ENCODE data around the gene TOX3.

Gene TOX3

DNA sequence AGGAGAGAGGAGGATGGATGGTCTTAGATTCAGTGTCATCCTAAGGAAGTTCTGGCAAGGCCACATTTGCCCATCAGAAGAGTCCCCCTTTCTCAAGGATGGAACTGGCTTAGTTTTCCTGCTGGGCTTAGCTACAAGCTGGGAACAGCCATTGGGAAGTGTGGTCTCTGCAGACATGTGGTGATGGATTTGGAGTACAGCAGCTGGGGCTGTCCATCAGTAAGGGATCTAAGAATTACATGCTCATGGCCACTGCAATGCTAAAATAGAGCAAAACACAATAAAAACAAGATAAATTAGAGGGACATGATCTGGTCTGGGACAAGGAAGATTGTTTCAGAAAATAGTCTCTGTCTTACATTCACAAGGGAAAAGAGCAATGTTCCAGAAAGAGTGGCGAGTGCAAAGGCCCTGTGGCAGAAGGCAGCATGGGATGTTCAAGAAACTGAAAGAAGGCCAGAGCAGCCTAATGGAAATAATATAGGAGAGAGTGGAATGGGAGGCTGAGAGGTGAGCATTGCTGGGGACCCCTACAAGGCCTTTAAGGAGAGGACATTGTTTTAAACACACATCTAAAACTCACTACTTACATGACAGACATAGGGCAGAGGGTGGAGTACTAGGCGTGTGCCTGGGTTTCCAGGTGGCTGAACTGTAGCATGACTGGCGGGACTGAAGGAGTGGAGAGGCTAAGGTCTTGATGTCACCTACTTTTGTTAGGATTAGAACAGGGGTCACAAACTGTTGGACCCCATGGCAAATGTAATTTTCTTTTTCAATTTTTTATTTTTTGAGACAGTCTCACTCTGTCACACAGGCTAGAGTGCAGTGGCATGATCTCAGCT, 17.0 kb upstream of the TOX3 start:
- no peak for FAIRE-seq

DNA sequence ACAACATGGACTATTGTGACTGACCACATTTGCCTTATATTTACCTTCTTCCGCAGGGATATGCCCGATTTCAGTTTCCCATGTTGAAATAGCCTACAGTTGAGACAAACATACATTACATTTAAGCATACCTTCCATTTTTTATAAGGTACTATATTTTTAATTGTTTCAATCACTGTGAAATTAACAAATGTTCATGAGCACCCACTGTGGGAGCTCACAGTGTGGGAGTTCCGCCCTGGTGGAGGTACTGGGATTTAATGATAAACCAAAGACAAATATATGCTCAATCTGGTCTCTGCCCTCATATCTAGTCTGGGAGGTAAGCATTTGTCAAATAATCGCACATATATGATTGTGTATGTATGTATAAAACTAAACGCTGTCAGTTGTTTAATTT, 15.8 kb upstream of the TOX3 start:
- no peak for FAIRE-seq

DNA sequence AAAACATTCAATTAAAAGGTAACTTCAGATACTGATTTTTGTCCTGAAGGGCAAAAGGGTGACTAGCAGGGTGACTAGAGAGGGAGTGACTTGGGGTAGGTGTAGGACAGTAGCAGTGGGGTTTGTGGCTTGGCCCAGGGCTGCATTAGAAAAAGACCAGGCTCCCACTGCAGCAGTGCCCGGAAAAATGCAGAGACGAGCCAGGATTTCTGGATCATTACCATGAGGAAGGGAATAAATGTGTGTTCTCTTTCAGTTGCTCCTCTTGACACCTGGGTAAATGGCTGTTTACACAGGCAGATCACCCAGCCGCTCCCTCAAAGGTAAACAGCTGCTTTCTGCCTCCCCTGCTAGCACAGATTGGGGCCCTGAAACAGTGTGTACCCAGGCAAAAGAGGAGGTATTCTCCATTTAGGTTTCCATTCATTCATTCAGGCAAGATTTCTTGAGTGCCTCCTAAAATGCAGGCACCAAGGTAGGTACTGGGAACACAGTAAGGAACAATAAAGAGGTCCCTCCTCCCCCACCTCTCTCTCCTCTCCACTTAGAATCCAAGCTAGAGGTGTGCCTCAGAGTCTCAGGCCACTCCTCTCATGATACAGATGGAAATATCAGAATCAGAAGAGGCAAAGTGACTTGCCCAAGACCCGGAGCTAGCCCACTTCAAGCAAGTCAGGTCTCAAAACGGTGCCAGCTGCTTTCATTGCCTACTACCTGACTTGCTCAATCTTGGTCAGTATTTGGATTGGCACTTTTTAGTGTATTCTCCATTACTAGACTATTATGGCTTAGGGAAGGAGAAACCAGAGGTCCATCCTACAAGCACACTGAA, 15.2 kb upstream of the TOX3 start:
- FAIRE-seq, result no peak

DNA sequence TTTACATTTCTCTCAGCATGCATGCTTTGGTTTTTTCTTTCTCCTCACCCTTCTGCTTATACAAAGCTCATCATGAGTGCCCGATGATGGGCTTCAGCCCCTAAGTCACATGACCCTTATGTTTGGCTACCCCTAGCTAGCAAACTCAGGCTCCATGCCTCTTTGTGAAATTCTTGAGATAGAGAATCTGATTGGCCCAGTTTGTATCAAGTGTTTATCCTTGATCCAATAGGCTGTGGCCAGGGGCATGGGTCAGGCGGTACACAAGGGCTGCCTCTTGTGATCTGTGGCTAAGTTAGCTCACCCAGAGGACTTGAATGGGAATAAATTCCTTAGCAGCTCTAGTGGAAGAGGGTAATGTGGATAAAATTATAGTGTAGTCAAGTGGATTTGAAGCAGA, 11.5 kb upstream of the TOX3 start:
- no peak for FAIRE-seq

DNA sequence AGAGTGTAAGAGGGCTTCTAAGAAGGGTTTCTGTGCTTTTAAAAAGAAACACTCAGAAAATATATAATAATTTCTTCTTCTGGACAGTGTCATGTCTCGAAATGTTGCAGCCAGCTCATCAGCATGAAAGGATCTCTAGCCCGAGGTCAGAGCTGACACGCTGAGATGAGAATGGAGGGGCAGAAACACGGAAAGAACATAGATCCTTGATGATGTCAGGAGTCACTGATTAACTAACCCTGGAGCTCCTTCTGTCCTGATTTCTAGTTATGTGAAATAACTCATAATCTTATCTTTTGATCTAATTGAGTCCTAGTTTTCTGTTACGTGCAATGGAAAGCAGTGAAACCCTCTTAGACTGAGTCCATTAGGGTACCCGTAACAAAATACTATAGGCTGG, 10.3 kb upstream of the TOX3 start:
- peak; percentile 58 for FAIRE-seq

DNA sequence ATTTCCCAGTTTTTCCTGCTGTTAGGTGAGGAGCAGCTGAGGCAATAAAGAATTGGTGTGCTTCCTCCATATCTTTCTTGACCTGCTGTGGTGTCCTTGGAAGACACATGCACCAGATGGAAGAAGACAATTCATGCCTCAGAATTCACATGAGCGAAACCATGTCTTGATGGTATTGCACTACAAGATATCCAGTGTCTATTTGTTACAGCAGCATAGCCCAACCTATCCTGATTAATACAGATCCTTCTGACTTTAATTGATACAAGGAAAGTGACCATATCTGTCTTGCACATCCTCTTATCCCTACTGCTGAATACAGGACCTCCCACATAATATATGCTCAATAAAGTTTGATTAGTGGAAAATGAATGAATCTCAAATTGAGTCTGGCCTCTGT, 9.1 kb upstream of the TOX3 start:
- no peak for FAIRE-seq

DNA sequence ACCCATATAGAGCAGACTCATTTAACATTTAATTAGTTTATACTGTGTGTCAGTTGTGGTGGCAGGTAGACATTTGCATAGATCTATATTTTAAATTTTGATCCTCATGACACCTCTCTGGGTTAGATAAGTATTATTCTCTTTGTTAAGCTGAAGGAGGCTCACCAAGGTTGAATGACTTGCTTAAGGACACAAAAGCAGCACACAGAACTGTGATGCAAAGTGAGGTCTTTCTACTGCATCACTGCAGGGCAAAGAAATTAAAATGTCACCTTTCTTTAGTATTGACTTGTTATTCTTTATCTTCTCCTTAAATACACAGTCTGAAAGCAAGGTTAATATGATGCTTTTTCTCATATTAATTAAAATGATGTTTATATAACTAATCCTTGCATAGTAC, 8.6 kb upstream of the TOX3 start:
- FAIRE-seq, result no peak

DNA sequence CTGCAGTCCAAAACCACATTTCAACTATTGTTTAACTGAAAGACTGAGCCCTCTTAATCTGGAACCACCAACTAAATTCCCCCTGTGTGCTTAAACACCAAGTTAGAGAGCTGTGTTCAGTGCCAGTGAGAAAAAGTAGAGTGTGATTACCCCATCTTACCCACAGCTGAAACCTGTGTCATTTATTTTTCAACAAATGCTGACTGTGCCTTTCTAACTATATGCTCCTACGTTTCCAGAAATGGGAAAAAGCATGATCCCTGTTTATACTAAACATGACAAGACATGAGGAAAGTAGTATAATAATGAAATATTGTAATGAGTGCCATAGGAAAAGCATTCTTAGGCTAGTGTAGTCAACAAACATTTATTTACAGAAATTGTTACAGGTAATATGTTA, 7.4 kb upstream of the TOX3 start:
- FAIRE-seq, result no peak

DNA sequence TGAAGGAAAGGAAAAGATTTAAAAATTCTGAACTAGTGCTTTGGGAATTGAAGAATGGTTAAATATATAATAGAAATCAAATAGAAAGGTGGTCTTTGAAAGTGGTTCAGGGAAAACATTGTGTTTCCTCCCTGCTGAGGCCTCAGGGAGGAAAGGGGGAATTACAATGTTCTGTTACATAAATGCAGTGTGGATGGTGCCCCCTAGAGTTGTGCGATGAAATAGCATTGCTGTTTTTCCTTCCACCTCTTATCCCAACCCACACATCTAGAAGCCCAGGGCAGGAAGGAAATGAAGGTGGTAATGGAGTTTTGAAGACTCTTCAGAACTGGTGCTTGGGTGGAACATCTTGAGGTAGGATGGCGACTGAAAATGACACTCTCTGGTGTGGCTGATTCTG, 6.4 kb upstream of the TOX3 start:
- no peak for FAIRE-seq

DNA sequence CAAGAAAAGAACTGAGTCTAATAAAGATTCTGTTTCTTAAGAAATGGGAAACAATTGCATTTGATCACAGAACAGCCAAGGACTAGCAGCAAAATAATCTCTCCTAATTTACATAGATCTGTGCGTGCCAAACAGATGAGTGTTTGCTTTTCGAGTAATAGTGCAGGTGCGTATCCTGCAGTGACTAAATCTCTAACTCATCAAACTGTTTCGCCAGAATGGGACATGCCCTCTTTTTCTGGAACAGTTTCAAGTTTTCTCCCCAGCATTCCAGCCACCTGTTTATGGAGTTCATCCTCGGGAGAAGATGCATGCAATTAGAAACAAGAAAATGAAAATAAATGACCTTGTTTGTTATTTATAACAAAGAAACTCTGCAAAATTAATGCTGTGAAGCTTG, 5.7 kb upstream of the TOX3 start:
- no peak for FAIRE-seq

DNA sequence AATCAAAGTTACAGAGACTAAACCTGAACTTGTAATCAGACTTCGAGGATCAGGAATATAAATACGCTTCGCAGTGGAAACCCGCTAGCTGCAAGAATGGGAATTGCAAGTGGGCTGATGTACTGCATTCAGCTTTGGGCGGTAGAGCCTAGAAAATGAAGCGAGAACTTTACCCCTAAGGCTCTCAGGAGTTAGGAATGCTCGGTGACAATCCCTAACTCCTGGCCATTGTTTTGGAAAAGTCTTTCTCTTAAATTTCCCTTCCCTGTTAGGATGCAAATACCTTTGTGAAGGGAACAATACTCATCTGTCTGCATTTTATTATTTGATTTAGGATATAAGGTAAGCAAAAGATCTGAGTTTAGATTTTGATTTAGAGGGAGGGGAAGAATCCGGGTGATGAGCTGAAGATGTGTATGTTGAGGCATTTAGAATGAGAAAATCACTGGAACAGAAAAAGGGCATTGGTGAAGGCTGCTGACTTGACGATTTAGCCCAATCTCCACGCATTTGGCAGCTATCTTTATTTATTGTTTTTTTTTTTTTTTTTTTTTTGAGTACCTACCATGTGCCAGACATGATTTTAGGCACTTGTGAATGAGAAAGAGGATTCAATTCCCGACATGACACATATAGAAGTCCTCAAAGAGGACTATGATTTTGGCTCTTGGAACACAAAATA, 2.2 kb upstream of the TOX3 start:
- no peak for FAIRE-seq

DNA sequence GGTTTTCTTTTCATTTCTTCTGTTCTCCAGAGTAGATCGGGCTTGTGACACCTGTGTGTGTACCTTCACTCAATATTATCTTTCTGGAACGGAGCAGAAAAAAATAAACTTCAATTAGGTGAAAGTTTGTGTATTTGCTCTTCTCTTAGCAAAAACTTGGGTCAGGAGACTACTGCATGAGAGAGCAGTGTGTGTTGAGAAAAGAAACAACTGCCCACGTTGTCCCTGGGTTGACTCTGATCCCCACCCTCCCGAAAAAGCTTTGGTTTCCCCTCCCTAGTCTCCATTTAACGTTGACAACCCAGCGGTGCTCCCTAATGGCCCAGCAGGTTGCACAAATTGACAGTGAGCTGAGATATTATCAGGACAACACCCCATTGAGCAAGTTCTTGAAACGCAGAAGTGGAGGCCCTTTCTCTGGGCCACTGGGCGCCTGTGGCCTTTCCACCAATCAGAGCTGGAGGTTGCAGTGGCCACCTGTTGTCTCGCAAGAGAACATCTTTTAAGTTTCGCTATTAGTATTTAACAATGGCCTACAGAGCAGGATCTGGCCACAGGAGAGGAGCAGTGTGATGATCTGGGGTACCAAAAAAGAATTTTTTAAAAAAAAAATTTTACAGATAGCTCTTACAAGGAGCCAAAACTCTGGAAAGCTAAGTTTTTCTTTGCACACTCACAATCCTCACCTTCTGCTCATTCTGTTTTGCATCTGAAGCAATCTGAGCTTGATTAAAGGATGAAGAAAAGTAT, 1.5 kb upstream of the TOX3 start:
- FAIRE-seq, result no peak

DNA sequence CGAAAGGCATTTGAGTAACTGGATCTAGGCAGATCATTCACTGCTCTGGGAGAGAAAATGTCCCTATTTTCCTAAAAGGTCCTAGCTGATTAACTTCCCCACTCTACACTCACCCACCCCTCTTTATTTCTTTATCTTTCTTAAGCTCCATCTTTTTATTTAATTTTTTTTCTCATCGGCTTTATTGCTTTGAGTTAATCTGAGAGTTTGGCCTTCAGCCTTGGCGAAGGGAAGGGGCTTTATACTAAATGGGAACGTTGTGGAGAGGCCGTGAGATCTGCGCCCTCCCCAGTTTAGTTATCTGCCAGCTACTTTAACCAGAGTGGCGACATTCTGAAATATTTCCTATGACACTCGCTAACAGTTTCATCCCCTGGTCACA, 882 bp upstream of the TOX3 start:
- FAIRE-seq, result no peak

DNA sequence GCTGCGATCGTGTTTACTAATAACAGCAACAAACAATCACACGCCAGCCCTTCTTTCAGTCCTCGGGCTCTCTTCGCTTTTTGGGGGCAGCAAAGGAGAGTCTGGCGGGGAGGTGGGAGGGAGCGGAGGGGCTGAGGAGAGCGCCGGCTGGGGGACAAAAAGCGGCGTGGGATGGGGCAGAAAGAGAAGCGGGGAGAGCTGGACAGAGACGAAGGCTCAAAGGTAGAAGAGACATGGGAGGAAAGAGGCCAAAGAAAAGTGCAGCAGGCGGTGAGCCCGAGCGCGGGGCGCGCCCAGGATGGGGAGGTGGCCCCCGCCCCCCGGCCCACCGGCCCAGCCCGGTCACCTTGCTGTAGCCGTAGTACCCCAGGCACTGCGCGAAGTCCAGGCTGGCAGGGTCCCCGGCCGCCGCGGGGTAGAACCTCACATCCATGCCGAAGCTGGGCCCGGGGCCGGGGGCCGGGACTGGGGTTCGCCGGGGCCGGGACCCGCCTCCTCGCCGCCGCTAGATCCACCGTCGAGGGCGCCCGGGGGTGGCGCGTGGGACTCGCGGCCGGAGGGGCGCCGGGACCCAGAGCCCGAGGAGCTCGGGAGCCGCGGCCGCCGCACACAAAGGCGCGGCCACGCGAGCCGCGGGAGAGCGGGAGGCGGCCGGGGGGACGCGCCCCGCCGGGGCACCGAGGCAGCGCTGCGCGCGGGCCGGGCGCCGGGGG, 496 bp downstream of the TOX3 start:
- FAIRE-seq, result no peak

DNA sequence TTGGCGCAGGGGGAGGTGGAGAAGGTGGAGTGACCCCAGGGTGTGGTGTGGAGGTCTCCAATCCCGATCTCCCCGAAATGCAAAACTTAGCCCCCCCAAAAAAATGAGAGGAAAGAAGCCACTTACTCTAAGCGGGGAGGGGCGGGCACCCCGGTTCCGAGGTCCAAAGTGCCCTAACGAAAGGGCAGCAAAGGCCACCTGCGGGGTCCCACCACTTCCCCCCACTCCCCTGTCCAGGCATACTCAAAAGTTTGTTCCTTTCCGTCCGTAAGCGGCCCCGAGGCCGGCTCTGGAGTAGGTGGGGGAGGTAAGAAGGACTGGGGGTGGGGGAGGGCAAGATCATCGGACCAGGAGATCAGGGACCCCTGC, 1.1 kb downstream of the TOX3 start:
- no peak for FAIRE-seq

DNA sequence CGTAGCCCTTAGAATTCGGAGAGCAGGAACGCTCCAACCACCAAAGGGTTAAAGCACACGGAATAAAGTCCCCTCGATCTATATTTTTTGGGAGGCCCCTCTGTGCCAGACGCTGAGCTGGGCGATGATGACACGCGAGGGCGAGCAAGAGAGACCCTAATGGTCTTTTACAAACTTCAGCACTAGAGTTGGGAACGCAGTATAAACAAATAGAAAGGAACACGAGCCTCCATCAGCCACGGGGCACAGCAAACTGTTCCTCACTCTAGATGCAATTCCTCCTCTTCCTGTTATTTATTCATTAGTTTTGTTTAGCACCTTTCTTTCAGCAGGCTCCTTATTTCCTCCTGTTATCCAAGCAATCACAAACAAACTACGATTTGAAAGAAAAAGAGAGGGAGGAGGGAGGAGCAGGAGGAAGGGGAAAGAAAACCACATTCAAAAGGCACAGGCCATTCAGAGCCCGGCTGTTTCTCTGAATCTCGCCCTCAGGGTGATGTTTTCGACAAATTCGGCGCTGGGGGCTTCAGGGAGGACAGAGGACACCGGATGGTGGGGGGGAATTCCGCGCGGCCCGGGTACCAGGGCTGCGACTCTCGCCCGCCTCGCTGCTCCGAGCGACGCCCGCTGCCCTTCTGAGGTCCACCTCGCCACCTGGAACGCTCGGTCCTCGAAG, 1.6 kb downstream of the TOX3 start:
- FAIRE-seq, result no peak

DNA sequence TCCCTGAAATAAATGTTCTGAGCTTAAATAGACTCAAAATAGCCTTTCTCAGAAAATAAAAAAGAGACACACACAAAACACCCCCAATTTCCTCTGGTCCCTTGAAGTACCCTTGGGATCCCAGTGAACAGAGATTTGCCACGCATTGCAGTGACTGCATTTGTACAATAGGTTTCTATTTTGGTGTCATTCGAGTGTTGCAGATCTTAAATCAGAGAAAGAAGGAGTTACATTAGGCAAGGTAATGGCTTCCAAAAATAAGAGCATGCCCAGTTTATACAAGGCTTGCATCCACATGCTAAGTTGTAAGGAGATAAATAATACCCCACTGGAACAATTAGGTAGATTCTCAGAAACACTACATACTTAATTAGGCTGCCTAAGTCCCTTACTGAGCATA, 2.2 kb downstream of the TOX3 start:
- no peak for FAIRE-seq

DNA sequence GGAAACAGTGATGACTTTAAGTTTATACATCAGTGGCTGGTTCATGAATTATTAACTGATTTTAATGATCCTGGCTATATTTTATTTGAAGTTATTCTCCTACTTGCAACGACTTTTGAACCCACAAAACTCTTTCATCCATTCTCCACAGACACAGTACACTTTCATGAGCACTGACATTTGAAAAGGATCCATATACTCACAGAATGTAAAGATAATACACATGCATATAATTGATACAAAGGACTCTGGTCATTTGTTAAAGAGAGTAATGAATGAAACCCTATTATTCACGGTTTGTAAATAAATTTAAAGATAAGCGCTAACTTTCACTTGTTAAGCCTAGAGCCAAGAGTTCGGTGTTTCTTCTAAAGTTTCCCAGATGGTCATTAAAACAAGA, 3.3 kb downstream of the TOX3 start:
- FAIRE-seq, result no peak

DNA sequence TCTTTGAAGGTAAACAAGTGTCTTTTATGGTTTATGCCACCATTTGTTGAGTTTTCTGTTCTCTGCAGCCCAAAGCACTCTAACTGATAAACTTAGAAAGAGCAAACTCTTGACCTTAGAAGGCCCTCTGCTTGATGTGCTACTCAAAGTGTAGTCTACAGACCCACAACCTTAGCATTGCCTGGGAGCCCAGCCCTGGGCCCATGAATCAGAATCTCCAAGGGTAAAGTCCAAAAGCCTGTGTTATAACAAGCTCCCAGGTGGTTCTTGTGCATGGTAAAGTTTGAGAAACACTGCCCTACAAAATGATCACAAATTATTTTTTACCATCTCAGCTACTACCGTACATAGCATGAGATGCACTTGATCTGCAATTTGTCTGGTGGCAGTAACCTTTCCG, 6.0 kb downstream of the TOX3 start:
- FAIRE-seq, result no peak

DNA sequence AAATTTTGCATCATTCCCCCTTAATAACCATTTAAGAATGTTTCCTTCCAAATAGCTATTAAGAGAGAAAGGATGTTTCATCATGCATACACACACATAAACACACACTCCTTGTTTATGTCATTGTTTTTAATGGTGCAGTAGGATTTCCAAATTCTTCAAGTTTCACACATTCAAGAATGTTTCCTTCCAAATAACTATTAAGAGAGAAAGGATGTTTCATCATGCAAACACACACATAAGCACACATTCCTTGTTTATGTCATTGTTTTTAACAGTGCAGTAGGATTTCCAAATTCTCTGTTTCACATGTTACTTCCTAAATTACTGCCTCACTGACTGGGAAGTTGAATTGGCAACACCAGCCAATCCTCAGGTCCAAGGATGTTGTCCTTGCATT, 7.8 kb downstream of the TOX3 start:
- no peak for FAIRE-seq

DNA sequence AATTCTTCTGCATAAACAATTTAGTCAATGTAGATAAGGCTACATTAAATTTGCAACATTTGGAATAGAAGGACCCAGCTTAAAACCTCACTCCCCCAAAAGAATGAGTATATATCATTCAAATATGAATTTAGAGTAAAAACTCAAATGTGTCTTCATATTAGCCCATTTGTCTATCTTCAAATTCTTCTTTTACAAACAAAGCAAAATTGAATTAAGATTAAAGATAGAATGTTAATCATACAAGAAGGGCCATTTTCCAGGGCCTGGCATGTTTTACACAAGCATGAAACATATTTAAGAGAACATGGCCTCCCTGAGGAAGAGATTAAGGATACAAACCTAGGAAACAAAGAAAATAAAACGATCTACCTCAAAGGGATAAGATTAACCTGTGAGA, 8.4 kb downstream of the TOX3 start:
- no peak for FAIRE-seq

DNA sequence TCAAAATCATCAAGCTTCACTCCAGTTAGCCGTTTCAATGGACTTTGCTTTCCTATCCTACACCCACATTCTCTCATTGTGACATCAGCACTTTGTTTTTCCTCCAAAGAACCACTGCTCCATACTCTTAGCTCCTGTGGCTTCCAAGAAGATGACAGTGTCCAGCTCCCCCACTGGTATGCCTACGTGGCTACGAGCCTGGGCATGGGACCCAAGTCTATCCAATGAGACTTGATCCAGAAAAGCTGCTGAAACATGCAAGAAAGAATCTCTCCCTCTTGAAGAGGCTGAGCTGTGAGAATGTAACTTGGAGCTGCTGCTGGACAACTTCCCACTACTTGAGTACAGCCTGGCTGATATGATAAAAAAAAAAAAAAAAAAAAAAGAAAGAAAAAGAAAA, 9.4 kb downstream of the TOX3 start:
- FAIRE-seq, result no peak

Measured in colon (tissue), 2 donors.